Measurements from ENCODE around the gene PRDM11. TPM values are rescaled to one million over a fixed set of nuclear protein-coding genes. Genes with fewer than 3 reads are reported as not detected.

Gene PRDM11
- total RNA-seq, 2 donors from 2014 or later: 10.4 to 15.2 TPM

DNA sequence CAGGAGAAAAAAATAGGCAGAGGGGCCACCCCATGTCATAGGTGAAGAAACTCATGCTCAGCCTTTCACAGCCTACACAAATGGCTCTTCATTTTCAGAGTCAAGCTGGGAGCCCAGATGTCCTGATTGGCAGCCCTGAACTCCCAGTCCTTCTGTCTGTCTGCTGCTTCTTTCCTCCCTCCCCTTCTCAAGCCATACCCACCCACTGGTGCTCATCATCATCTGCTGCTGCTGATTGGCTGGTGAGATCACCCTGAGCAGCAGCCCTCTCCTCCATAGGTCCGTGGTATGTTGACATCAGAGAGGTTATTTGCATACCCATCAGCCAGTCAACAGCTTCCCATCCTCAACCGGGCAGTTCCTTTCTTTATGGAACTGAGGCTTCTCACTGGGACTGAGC is 46.1 kb upstream of the PRDM11 start:
- no peak overlapping the region for H3K9ac ChIP-seq (ENCODE audit: extremely low read depth, low read length, poor library complexity, severe bottlenecking)
- H3K36me3 ChIP-seq (ENCODE audit: control insufficient read depth, insufficient read depth, low read length): no peaks in the 10 kb centered on the region
- no peaks in the 10 kb centered on the region for H3K4me1 Mint-ChIP-seq
- no peaks in the 10 kb centered on the region for H3K36me3 Mint-ChIP-seq (ENCODE audit: low read depth)
- H3K4me1 ChIP-seq (ENCODE audit: control insufficient read depth, insufficient read depth, low read length): no peaks in the 10 kb centered on the region
- H3K4me3 ChIP-seq (ENCODE audit: low read length): no peak overlapping the region
- H3K4me3 Mint-ChIP-seq: no peak overlapping the region
- TF ChIP-seq, protein P1, sequence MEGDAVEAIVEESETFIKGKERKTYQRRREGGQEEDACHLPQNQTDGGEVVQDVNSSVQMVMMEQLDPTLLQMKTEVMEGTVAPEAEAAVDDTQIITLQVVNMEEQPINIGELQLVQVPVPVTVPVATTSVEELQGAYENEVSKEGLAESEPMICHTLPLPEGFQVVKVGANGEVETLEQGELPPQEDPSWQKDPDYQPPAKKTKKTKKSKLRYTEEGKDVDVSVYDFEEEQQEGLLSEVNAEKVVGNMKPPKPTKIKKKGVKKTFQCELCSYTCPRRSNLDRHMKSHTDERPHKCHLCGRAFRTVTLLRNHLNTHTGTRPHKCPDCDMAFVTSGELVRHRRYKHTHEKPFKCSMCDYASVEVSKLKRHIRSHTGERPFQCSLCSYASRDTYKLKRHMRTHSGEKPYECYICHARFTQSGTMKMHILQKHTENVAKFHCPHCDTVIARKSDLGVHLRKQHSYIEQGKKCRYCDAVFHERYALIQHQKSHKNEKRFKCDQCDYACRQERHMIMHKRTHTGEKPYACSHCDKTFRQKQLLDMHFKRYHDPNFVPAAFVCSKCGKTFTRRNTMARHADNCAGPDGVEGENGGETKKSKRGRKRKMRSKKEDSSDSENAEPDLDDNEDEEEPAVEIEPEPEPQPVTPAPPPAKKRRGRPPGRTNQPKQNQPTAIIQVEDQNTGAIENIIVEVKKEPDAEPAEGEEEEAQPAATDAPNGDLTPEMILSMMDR (conservative IDR thresholded peaks at IDR 0.05): no peak
- DNase-seq: peak; percentile 83
- WGBS, 2 experiments (ENCODE audit: insufficient coverage in 1 of 2, insufficient read length in 1 of 2): 31 to 53% methylated on average over 2 of the region's 2 CpGs
- H3K27me3 ChIP-seq (ENCODE audit: control insufficient read depth, insufficient read depth, low read length, poor library complexity, severe bottlenecking): peaks cover 22% of the 10 kb centered on the region
- no peaks in the 10 kb centered on the region for H3K9me3 Mint-ChIP-seq
- H3K27ac Mint-ChIP-seq: no peak overlapping the region
- no peaks in the 10 kb centered on the region for H3K9me3 ChIP-seq (ENCODE audit: control insufficient read depth, low read length)
- peaks cover 14% of the 10 kb centered on the region for H3K27me3 Mint-ChIP-seq (ENCODE audit: insufficient read depth)
- H3K27ac ChIP-seq (ENCODE audit: low read depth, low read length): no peak overlapping the region

DNA sequence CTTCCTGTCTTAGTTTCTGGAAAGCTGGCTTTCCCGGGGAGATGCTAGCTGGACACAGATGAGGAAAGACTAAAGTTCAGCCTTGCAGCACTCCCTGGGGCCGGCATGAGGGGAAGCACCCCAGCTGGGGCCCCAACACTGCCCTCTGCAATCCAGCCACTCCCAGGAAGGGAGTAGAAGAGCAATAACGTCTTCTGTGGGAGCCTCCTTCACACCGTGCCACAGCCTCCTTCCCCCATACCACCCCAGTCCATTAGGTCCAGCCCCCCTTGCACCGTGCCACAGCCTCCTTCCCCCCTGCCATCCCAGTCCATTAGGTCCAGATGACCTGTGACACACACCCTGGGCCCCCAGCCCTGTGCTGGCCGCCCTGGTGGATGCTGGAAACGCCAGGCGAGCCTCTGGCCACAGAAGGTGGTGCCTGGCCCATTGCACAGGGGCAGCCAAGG is 44.1 kb upstream of the PRDM11 start:
- Histone ChIP-seq H3K27ac (ENCODE audit: low read depth, low read length) (no peak overlapping the region), H3K27me3 (ENCODE audit: control insufficient read depth, insufficient read depth, low read length, poor library complexity, severe bottlenecking) (peaks cover 5% of the 10 kb centered on the region), H3K4me3 (ENCODE audit: low read length) (no peak overlapping the region), H3K4me1 (ENCODE audit: control insufficient read depth, insufficient read depth, low read length) (no peaks in the 10 kb centered on the region), H3K9ac (ENCODE audit: extremely low read depth, low read length, poor library complexity, severe bottlenecking) (no peak overlapping the region), H3K36me3 (ENCODE audit: control insufficient read depth, insufficient read depth, low read length) (no peaks in the 10 kb centered on the region), H3K9me3 (ENCODE audit: control insufficient read depth, low read length) (no peaks in the 10 kb centered on the region)
- Mint-ChIP-seq H3K27me3 (ENCODE audit: insufficient read depth) (peaks cover 11% of the 10 kb centered on the region), H3K27ac (no peak overlapping the region), H3K4me3 (no peak overlapping the region), H3K36me3 (ENCODE audit: low read depth) (no peaks in the 10 kb centered on the region), H3K9me3 (no peaks in the 10 kb centered on the region), H3K4me1 (no peaks in the 10 kb centered on the region)
- 79 to 88% methylated on average over 4 to 8 of the region's 8 CpGs for WGBS, 2 experiments (ENCODE audit: insufficient coverage in 1 of 2, insufficient read length in 1 of 2)
- TF ChIP-seq, protein P1 (conservative IDR thresholded peaks at IDR 0.05): no peak
- DNase-seq: peak; percentile 44

DNA sequence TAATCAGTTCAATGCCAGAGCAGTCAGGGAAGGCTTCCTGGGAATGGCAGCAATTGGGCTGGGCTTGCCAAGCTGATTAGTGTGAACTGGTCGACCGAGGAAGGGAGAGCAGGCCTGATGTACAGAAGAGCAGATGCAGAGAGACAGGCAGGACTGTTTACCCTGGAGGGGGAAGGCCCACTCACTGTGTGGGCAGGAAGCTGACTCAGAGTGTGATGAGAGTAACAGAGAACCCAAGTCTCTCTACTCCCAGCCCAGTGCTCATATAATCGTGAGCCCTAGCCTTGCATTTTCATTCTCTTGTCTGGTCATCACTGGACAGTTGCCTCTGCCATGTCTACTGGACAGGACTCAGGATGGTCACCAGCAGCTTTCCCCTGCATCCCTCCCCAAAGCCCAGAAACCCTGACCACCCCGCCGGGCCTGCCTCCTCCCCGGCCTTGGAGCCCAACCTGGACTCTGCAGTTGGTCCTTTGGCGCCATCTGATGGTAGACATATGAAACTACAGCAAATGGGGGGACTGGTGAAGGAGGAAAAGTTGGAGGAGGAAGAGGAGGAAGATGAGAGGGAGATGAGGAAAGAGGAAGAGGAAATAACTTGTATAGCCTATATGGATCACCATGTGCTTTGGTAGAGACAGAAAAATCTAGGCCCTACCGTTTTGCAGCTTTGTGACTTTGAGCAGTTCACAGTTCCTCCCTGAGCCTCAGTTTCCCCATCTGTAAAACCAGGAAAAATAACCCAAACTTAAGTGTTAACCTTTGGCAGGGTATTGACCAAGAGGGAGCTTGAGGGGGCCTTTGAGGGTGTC is 43.4 kb upstream of the PRDM11 start:
- TF ChIP-seq, protein P1 (conservative IDR thresholded peaks at IDR 0.05): peak; percentile 96

More for the DNA sequence above, 43.4 kb upstream of the PRDM11 start:
- Mint-ChIP-seq H3K27ac (no peak overlapping the region), H3K4me1 (no peaks in the 10 kb centered on the region), H3K36me3 (ENCODE audit: low read depth) (no peaks in the 10 kb centered on the region), H3K9me3 (no peaks in the 10 kb centered on the region), H3K4me3 (no peak overlapping the region), H3K27me3 (ENCODE audit: insufficient read depth) (peaks cover 9% of the 10 kb centered on the region)
- no peaks in the 10 kb centered on the region for H3K36me3 ChIP-seq (ENCODE audit: control insufficient read depth, insufficient read depth, low read length)
- no peak overlapping the region for H3K9ac ChIP-seq (ENCODE audit: extremely low read depth, low read length, poor library complexity, severe bottlenecking)
- no peak overlapping the region for H3K4me3 ChIP-seq (ENCODE audit: low read length)
- WGBS, 2 experiments (ENCODE audit: insufficient coverage in 1 of 2, insufficient read length in 1 of 2): 35 to 44% methylated on average over 2 to 8 of the region's 8 CpGs
- no peaks in the 10 kb centered on the region for H3K9me3 ChIP-seq (ENCODE audit: control insufficient read depth, low read length)
- H3K4me1 ChIP-seq (ENCODE audit: control insufficient read depth, insufficient read depth, low read length): no peaks in the 10 kb centered on the region
- H3K27ac ChIP-seq (ENCODE audit: low read depth, low read length): no peak overlapping the region
- H3K27me3 ChIP-seq (ENCODE audit: control insufficient read depth, insufficient read depth, low read length, poor library complexity, severe bottlenecking): peaks cover 5% of the 10 kb centered on the region
- peak; percentile 84 for DNase-seq

All from endodermal cell (in vitro differentiated cells).